Neural cell (in vitro differentiated cells): ENCODE data around the gene CYP4F22.

ENCODE experiments used
- EP300 ChIP-seq: fragments of 450-650 bp; conservative IDR thresholded peaks from 2 replicates; pipeline ENCODE4 v1.6.1; 2014; ENCODE audit warnings: antibody characterized with exemption, mild to moderate bottlenecking, moderate library complexity; ENCODE audit not compliant: poor library complexity, severe bottlenecking
- EZH2 ChIP-seq: fragments of 200-600, 300-800 bp; shearing (Covaris generic), sonication (generic); IDR thresholded peaks from 2 replicates; pipeline ENCODE4 v1.6.1; 2014; ENCODE audit warnings: antibody characterized with exemption, low read length, borderline replicate concordance, mild to moderate bottlenecking; ENCODE audit not compliant: insufficient read depth, poor library complexity, severe bottlenecking
- MXI1 ChIP-seq: fragments of 450-650 bp; conservative IDR thresholded peaks from 2 replicates; pipeline ENCODE4 v1.6.1; 2014; ENCODE audit warnings: antibody characterized with exemption, mild to moderate bottlenecking; ENCODE audit not compliant: poor library complexity, severe bottlenecking
- POLR2AphosphoS5 ChIP-seq: IDR thresholded peaks from 2 replicates; pipeline ENCODE4 v1.6.1; 2012
- RAD21 ChIP-seq: fragments of 450-650 bp; conservative IDR thresholded peaks from 2 replicates; pipeline ENCODE4 v1.6.1; 2014; ENCODE audit warnings: antibody characterized with exemption, mild to moderate bottlenecking, moderate library complexity
- SMC3 ChIP-seq: fragments of 450-650 bp; conservative IDR thresholded peaks from 2 replicates; pipeline ENCODE4 v1.6.1; 2014; ENCODE audit warnings: antibody characterized with exemption, mild to moderate bottlenecking, moderate library complexity; ENCODE audit not compliant: poor library complexity
- TAF1 ChIP-seq: IDR thresholded peaks from 2 replicates; pipeline ENCODE4 v1.6.1; 2012; ENCODE audit warnings: low read depth
- TF ChIP-seq, protein P1 (sequence below): fragments of 450-650 bp; IDR thresholded peaks from 2 replicates; pipeline ENCODE4 v1.5.1; 2014; ENCODE audit warnings: antibody characterized with exemption, mild to moderate bottlenecking, moderate library complexity; ENCODE audit not compliant: poor library complexity, severe bottlenecking
- TF ChIP-seq, protein P2 (sequence below): IDR thresholded peaks from 2 replicates; pipeline ENCODE4 v1.6.1; 2012; ENCODE audit warnings: borderline replicate concordance

DNA sequence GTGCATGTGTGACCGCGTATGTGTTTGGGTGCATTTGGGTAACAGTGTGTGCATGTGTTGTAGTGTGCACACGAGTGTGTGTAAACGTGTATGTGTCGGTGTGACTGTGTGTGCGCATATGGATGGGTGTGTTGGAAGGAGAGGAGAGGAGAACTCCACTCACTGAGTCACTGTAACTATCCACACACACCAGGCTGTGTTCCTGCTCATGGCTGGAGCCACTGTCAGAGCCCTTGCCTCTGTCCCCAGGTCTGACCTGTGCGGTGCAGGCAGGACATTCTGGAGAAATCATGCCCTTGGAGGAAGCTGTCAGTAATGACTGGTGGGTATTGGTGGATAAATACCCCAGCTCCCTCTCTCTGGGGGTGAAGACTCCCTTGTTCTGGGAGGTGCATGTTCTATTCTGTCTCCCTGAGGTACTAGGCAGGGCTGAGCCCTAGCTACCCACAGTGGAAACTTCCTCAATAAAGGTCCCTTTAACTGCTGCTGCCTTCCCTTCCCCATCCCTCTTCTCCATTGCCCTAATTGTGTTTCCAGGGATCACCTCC is 48.4 kb downstream of the CYP4F22 start:
- TF ChIP-seq SMC3 (no peak), EZH2 (no peak), EP300 (no peak), MXI1 (no peak), TAF1 (no peak), RAD21 (no peak), POLR2AphosphoS5 (no peak)
- TF ChIP-seq, protein P1, sequence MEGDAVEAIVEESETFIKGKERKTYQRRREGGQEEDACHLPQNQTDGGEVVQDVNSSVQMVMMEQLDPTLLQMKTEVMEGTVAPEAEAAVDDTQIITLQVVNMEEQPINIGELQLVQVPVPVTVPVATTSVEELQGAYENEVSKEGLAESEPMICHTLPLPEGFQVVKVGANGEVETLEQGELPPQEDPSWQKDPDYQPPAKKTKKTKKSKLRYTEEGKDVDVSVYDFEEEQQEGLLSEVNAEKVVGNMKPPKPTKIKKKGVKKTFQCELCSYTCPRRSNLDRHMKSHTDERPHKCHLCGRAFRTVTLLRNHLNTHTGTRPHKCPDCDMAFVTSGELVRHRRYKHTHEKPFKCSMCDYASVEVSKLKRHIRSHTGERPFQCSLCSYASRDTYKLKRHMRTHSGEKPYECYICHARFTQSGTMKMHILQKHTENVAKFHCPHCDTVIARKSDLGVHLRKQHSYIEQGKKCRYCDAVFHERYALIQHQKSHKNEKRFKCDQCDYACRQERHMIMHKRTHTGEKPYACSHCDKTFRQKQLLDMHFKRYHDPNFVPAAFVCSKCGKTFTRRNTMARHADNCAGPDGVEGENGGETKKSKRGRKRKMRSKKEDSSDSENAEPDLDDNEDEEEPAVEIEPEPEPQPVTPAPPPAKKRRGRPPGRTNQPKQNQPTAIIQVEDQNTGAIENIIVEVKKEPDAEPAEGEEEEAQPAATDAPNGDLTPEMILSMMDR: no peak
- TF ChIP-seq, protein P2, sequence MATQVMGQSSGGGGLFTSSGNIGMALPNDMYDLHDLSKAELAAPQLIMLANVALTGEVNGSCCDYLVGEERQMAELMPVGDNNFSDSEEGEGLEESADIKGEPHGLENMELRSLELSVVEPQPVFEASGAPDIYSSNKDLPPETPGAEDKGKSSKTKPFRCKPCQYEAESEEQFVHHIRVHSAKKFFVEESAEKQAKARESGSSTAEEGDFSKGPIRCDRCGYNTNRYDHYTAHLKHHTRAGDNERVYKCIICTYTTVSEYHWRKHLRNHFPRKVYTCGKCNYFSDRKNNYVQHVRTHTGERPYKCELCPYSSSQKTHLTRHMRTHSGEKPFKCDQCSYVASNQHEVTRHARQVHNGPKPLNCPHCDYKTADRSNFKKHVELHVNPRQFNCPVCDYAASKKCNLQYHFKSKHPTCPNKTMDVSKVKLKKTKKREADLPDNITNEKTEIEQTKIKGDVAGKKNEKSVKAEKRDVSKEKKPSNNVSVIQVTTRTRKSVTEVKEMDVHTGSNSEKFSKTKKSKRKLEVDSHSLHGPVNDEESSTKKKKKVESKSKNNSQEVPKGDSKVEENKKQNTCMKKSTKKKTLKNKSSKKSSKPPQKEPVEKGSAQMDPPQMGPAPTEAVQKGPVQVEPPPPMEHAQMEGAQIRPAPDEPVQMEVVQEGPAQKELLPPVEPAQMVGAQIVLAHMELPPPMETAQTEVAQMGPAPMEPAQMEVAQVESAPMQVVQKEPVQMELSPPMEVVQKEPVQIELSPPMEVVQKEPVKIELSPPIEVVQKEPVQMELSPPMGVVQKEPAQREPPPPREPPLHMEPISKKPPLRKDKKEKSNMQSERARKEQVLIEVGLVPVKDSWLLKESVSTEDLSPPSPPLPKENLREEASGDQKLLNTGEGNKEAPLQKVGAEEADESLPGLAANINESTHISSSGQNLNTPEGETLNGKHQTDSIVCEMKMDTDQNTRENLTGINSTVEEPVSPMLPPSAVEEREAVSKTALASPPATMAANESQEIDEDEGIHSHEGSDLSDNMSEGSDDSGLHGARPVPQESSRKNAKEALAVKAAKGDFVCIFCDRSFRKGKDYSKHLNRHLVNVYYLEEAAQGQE: no peak
